Stimulated activated naive CD8-positive, alpha-beta T cell treated with anti-CD3 and anti-CD28 coated beads, Interleukin-15, Interleukin-2, amounts not matched to agents 100 U/mL and 50 U/mL, for 24 hours (primary cell): Measurements from ENCODE around the gene LRRN4CL.
"Not testable (repeated sequence)": the region's sequence is repeated elsewhere in the genome, so short reads cannot be mapped to it uniquely, and the experiment has no call there.

Experiments
- ATAC-seq: fragments of 150-1000 bp; cut with Tn5 transposase; one replicate; pipeline ENCODE4 v1.10.0; 2021
- DNase-seq: peaks from one replicate; pipeline ENCODE4 v3.0.0; 2021

The LRRN4CL gene

GRCh38 chr11:62709247-62710000 lies 20.1 kb upstream of the LRRN4CL start:
- DNase-seq = peak; percentile 94
- peak; percentile 86 for ATAC-seq

- peak; percentile 15 for ATAC-seq
- DNase-seq = peak; percentile 55
Measured at GRCh38 chr11:62708793-62709192, 19.5 kb upstream of the LRRN4CL start.

GRCh38 chr11:62708392-62708791 lies 19.1 kb upstream of the LRRN4CL start:
- DNase-seq (no peak), ATAC-seq (no peak)

- DNase-seq (no peak), ATAC-seq (no peak)
Measured at GRCh38 chr11:62707277-62707861, 18.0 kb upstream of the LRRN4CL start, which contains the start of the genes BSCL2 and GNG3. Gene BSCL2 (minus strand): TSS chr11:62707424. CDS start chr11:62707195, 229 bp downstream. Gene GNG3 (plus strand): TSS chr11:62707676. CDS start chr11:62708296, 620 bp downstream.

- no peak for ATAC-seq
- DNase-seq = no peak
Measured at GRCh38 chr11:62706850-62707247, 17.5 kb upstream of the LRRN4CL start.

GRCh38 chr11:62705880-62706849 lies 16.8 kb upstream of the LRRN4CL start:
- peak; percentile 78 for ATAC-seq
- DNase-seq = peak; percentile 97

- no peak for DNase-seq
- no peak for ATAC-seq
Measured at GRCh38 chr11:62705413-62705812, 16.1 kb upstream of the LRRN4CL start.

- DNase-seq, ATAC-seq: not testable (repeated sequence)
Measured at GRCh38 chr11:62703921-62704320, 14.6 kb upstream of the LRRN4CL start.

- DNase-seq (no peak), ATAC-seq (no peak)
Measured at GRCh38 chr11:62702246-62702645, 12.9 kb upstream of the LRRN4CL start.

GRCh38 chr11:62694455-62695167 lies 5.3 kb upstream of the LRRN4CL start:
- DNase-seq = peak; percentile 82

GRCh38 chr11:62693624-62694023 lies 4.3 kb upstream of the LRRN4CL start:
- ATAC-seq = not testable (repeated sequence)

More at GRCh38 chr11:62694455-62695167, 5.3 kb upstream of the LRRN4CL start:
- ATAC-seq = peak; percentile 80

GRCh38 chr11:62688491-62688890 lies 839 bp downstream of the LRRN4CL start:
- DNase-seq (no peak), ATAC-seq (no peak)

More at GRCh38 chr11:62693624-62694023, 4.3 kb upstream of the LRRN4CL start:
- DNase-seq = not testable (repeated sequence)

GRCh38 chr11:62687508-62688396 lies 1.6 kb downstream of the LRRN4CL start:
- peak; percentile 20 for ATAC-seq
- no peak for DNase-seq

GRCh38 chr11:62682518-62682917 lies 6.8 kb downstream of the LRRN4CL start:
- ATAC-seq = no peak
- no peak for DNase-seq

- DNase-seq (no peak), ATAC-seq (peak; percentile 85)
Measured at GRCh38 chr11:62680825-62681240, 8.5 kb downstream of the LRRN4CL start.

- DNase-seq = peak; percentile 89
- ATAC-seq = peak; percentile 87
Measured at GRCh38 chr11:62678770-62679696, 10.3 kb downstream of the LRRN4CL start, which contains the start of gene UBXN1. Gene UBXN1 (minus strand): TSS chr11:62679073. CDS start chr11:62678923, 150 bp downstream.

GRCh38 chr11:62678433-62678769 lies 10.9 kb downstream of the LRRN4CL start:
- DNase-seq (no peak), ATAC-seq (no peak)

GRCh38 chr11:62677714-62678113 lies 11.6 kb downstream of the LRRN4CL start:
- DNase-seq = no peak
- ATAC-seq = no peak

- DNase-seq (no peak), ATAC-seq (no peak)
Measured at GRCh38 chr11:62677156-62677555, 12.2 kb downstream of the LRRN4CL start.
